ENCODE results near the gene LMNA. TPM values are rescaled to one million over a fixed set of nuclear protein-coding genes. Genes with fewer than 3 reads are reported as not detected.

Gene LMNA
- total RNA-seq, 2 experiments from 2014 or later: 435 to 455 TPM

GRCh38 chr1:156097499-156098178 is 16.9 kb upstream of the LMNA start:
- Histone ChIP-seq H3K27me3 (ENCODE audit: control insufficient read depth in 1 of 2, insufficient read depth in 2 of 2, low read length in 2 of 2) (no peaks in the 10 kb centered on the region), H3K36me3 (ENCODE audit: insufficient read depth, low read length) (no peaks in the 10 kb centered on the region), H3K27ac (ENCODE audit: low read depth in 1 of 2, low read length in 2 of 2) (peak overlapping the region; percentile 51 to 89), H3K4me1 (ENCODE audit: insufficient read depth, low read length) (peaks cover 44% of the 10 kb centered on the region), H3K4me3 (ENCODE audit: low read length) (no peak overlapping the region), H3K9me3 (ENCODE audit: control insufficient read depth in 1 of 2, insufficient read depth in 1 of 2, low read length in 2 of 2) (no peaks in the 10 kb centered on the region)
- POLR2A ChIA-PET: interaction anchor here (0.9 to 4.3 kb wide), 6 partner anchors 9 to 128 kb away, joined by 3 to 23 read pairs (median 7); partner anchors contain the start of genes LMNA and PMF1
- Mint-ChIP-seq H3K9me3 (no peaks in the 10 kb centered on the region), H3K27ac (peak overlapping the region; percentile 82), H3K27me3 (peaks cover 4% of the 10 kb centered on the region), H3K36me3 (ENCODE audit: low read depth) (no peaks in the 10 kb centered on the region), H3K4me1 (ENCODE audit: low read depth) (peaks cover 39% of the 10 kb centered on the region), H3K4me3 (no peak overlapping the region)
- intact Hi-C loops (cut with DNase I, micrococcal nuclease): loop anchor here (1.0 kb wide), 2 partner anchors 9 to 30 kb away; no protein-coding TSS in a partner anchor
- DNase-seq (peak in 2 of 14 experiments; percentile 56 to 62), ATAC-seq (ENCODE audit: poor library complexity) (no peak)
- CTCF ChIA-PET: interaction anchor here (0.8 to 6.8 kb wide), 18 partner anchors 9 to 127 kb away, joined by 3 to 194 read pairs (median 10); partner anchors contain the start of genes ARHGEF2, LMNA, MEX3A and PMF1
- TF ChIP-seq CTCF (IDR thresholded peaks at IDR 0.05): no peak

- Histone ChIP-seq H3K4me3 (ENCODE audit: low read length) (no peak overlapping the region), H3K27me3 (ENCODE audit: control insufficient read depth in 1 of 2, insufficient read depth in 2 of 2, low read length in 2 of 2) (no peaks in the 10 kb centered on the region), H3K27ac (ENCODE audit: low read depth in 1 of 2, low read length in 2 of 2) (peak overlapping the region in 1 of 2 donors; percentile 30), H3K4me1 (ENCODE audit: insufficient read depth, low read length) (peaks cover 56% of the 10 kb centered on the region), H3K9me3 (ENCODE audit: control insufficient read depth in 1 of 2, insufficient read depth in 1 of 2, low read length in 2 of 2) (no peaks in the 10 kb centered on the region), H3K36me3 (ENCODE audit: insufficient read depth, low read length) (no peaks in the 10 kb centered on the region)
- no peak for TF ChIP-seq CTCF (IDR thresholded peaks at IDR 0.05)
- H3K9me3 Mint-ChIP-seq: no peaks in the 10 kb centered on the region
- H3K27me3 Mint-ChIP-seq: peaks cover 2% of the 10 kb centered on the region
- no peak for DNase-seq
- peak overlapping the region; percentile 82 for H3K27ac Mint-ChIP-seq
- intact Hi-C loops (cut with DNase I, micrococcal nuclease): no loop called here
- no peak for ATAC-seq (ENCODE audit: poor library complexity)
- ChIA-PET POLR2A (interaction anchor here (1.5 to 4.3 kb wide), 3 partner anchors 16 to 30 kb away, joined by 8 to 23 read pairs (median 8); partner anchors contain the start of gene LMNA), CTCF (interaction anchor here (6.8 kb wide), 1 partner anchor 30 kb away, joined by 194 read pairs; no protein-coding TSS in a partner anchor)
- H3K4me3 Mint-ChIP-seq: no peak overlapping the region
- no peaks in the 10 kb centered on the region for H3K36me3 Mint-ChIP-seq (ENCODE audit: low read depth)
- peaks cover 45% of the 10 kb centered on the region for H3K4me1 Mint-ChIP-seq (ENCODE audit: low read depth)
Observed at GRCh38 chr1:156098784-156099183, 15.7 kb upstream of the LMNA start.

DNA sequence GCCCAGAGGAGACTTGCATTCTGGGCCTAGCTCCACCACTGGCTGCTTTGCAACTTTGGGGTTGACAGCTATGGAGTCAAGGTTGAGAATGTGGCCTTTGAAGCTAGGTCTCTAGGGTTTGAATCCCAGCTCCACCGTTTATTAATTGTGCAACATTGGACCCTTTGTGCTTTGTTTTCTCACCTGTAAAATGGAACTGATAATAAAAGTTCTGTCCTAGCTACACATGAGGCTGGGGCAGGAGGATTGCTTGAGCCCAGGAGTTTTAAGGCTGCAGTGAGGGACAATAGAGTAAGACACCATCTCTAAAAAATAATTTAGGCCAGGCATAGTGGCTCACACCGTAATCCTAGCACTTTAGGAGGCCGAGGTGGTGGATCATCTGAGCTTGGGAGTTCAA is 15.2 kb upstream of the LMNA start:
- Histone ChIP-seq H3K27ac (ENCODE audit: low read depth in 1 of 2, low read length in 2 of 2) (no peak overlapping the region), H3K36me3 (ENCODE audit: insufficient read depth, low read length) (no peaks in the 10 kb centered on the region), H3K4me3 (ENCODE audit: low read length) (no peak overlapping the region), H3K27me3 (ENCODE audit: control insufficient read depth in 1 of 2, insufficient read depth in 2 of 2, low read length in 2 of 2) (no peaks in the 10 kb centered on the region), H3K9me3 (ENCODE audit: control insufficient read depth in 1 of 2, insufficient read depth in 1 of 2, low read length in 2 of 2) (no peaks in the 10 kb centered on the region), H3K4me1 (ENCODE audit: insufficient read depth, low read length) (peaks cover 61% of the 10 kb centered on the region)
- no peak for TF ChIP-seq CTCF (IDR thresholded peaks at IDR 0.05)
- CTCF ChIA-PET: interaction anchor here (1.0 to 6.8 kb wide), 3 partner anchors 30 to 126 kb away, joined by 3 to 194 read pairs (median 4); no protein-coding TSS in a partner anchor
- Mint-ChIP-seq H3K27me3 (no peaks in the 10 kb centered on the region), H3K36me3 (ENCODE audit: low read depth) (no peaks in the 10 kb centered on the region), H3K27ac (no peak overlapping the region), H3K4me1 (ENCODE audit: low read depth) (peaks cover 50% of the 10 kb centered on the region), H3K4me3 (no peak overlapping the region), H3K9me3 (no peaks in the 10 kb centered on the region)
- ATAC-seq (ENCODE audit: poor library complexity): no peak
- no peak for DNase-seq
- intact Hi-C loops (cut with DNase I, micrococcal nuclease): no loop called here
- POLR2A ChIA-PET: interaction anchor here (1.5 to 4.3 kb wide), 3 partner anchors 16 to 29 kb away, joined by 8 to 23 read pairs (median 8); partner anchors contain the start of gene LMNA

Data from CD4-positive, alpha-beta T cell (primary cell).